Measurements from ENCODE around the gene ERCC6. TPM values are rescaled to one million over a fixed set of nuclear protein-coding genes. Genes with fewer than 3 reads are reported as not detected.

The ERCC6 gene
- total and polyA plus RNA-seq, 2 donors (not counting 3 experiments of a cell fraction or from before 2014, with no cell fraction given) = 15.3 to 39.6 TPM

- BruUV-seq (replicated peaks) = no TSS peak
- FAIRE-seq = no peak
Observed at GRCh38 chr10:49558190-49558589, 19.3 kb upstream of the ERCC6 start.

GRCh38 chr10:49557681-49558080 is 18.8 kb upstream of the ERCC6 start:
- H3K4me1 ChIP-seq (ENCODE audit: control insufficient read depth, extremely low read depth, insufficient read depth, low read length) = peaks cover 14% of the 10 kb centered on the region
- TF ChIP-seq POLR2A (IDR thresholded peaks at IDR 0.05; ENCODE audit: low read depth, low read length) (no peak), MYC (IDR thresholded peaks at IDR 0.05; ENCODE audit: low read depth, low read length) (no peak), POLR2AphosphoS5 (IDR thresholded peaks at IDR 0.05; ENCODE audit: insufficient read depth, low read depth, low read length) (no peak)
- no peak overlapping the region for H3K4me3 ChIP-seq (replicated peaks in 1 of 3; ENCODE audit: insufficient read depth in 1 of 3, low read depth in 1 of 3, low read length in 3 of 3)
- H4K20me1 ChIP-seq (replicated peaks; ENCODE audit: control insufficient read depth, extremely low read depth, insufficient read depth, low read length) = no peaks in the 10 kb centered on the region
- dilution Hi-C loops (cut with MboI; ENCODE audit: extremely low pct_ligation_motif_present, low sequenced_read_pairs) (no loop called here), intact Hi-C loops (cut with micrococcal nuclease) (no loop called here)
- H3K4me2 ChIP-seq (ENCODE audit: insufficient read depth, low read length) = no peak overlapping the region
- no peaks in the 10 kb centered on the region for H3K9me3 ChIP-seq (replicated peaks; ENCODE audit: control insufficient read depth, insufficient read depth, low read length)
- H3K79me2 ChIP-seq (ENCODE audit: control insufficient read depth, insufficient read depth, low read length) = no peaks in the 10 kb centered on the region
- no peak overlapping the region for H3K9ac ChIP-seq (replicated peaks; ENCODE audit: extremely low read depth, insufficient read depth, low read length)
- H3K9me1 ChIP-seq (replicated peaks; ENCODE audit: control insufficient read depth, extremely low read depth, insufficient read depth, low read length) = no peaks in the 10 kb centered on the region
- DNase-seq (ENCODE audit: low read depth, low spot score) = no peak
- H3K27ac ChIP-seq (ENCODE audit: insufficient read depth, low read depth, low read length) = no peak overlapping the region
- POLR2A ChIA-PET = no interaction called here
- CTCF ChIA-PET = interaction anchor here (1.0 kb wide), 2 partner anchors 36 to 150 kb away, joined by 3 read pairs; no protein-coding TSS in a partner anchor
- H2AFZ ChIP-seq (ENCODE audit: low read depth, low read length) = no peak overlapping the region
- no TSS peak for BruUV-seq (replicated peaks)
- H3K27me3 ChIP-seq (ENCODE audit: control insufficient read depth in 2 of 2, insufficient read depth in 2 of 2, low read length in 2 of 2) = peaks cover 0 to 1% of the 10 kb centered on the region in 2 experiments
- H3K36me3 ChIP-seq (ENCODE audit: control insufficient read depth in 2 of 2, extremely low read depth in 1 of 2, insufficient read depth in 2 of 2, low read length in 2 of 2) = no peaks in the 10 kb centered on the region
- FAIRE-seq = no peak

More at GRCh38 chr10:49558190-49558589, 19.3 kb upstream of the ERCC6 start:
- H3K36me3 ChIP-seq (ENCODE audit: control insufficient read depth in 2 of 2, extremely low read depth in 1 of 2, insufficient read depth in 2 of 2, low read length in 2 of 2) = no peaks in the 10 kb centered on the region
- ChIA-PET CTCF (interaction anchor here (0.6 to 1.0 kb wide), 3 partner anchors 35 to 151 kb away, joined by 3 read pairs; no protein-coding TSS in a partner anchor), POLR2A (no interaction called here)
- no peaks in the 10 kb centered on the region for H3K9me1 ChIP-seq (replicated peaks; ENCODE audit: control insufficient read depth, extremely low read depth, insufficient read depth, low read length)
- peaks cover 9% of the 10 kb centered on the region for H3K4me1 ChIP-seq (ENCODE audit: control insufficient read depth, extremely low read depth, insufficient read depth, low read length)
- dilution Hi-C loops (cut with MboI; ENCODE audit: extremely low pct_ligation_motif_present, low sequenced_read_pairs) = no loop called here
- no peak for DNase-seq (ENCODE audit: low read depth, low spot score)
- no peak overlapping the region for H3K27ac ChIP-seq (ENCODE audit: insufficient read depth, low read depth, low read length)
- intact Hi-C loops (cut with micrococcal nuclease) = no loop called here
- no peak overlapping the region for H3K9ac ChIP-seq (replicated peaks; ENCODE audit: extremely low read depth, insufficient read depth, low read length)
- H3K79me2 ChIP-seq (ENCODE audit: control insufficient read depth, insufficient read depth, low read length) = no peaks in the 10 kb centered on the region
- H3K27me3 ChIP-seq (ENCODE audit: control insufficient read depth in 2 of 2, insufficient read depth in 2 of 2, low read length in 2 of 2) = peaks cover 0 to 3% of the 10 kb centered on the region in 2 experiments
- H3K4me3 ChIP-seq (replicated peaks in 1 of 3; ENCODE audit: insufficient read depth in 1 of 3, low read depth in 1 of 3, low read length in 3 of 3) = no peak overlapping the region
- no peak overlapping the region for H2AFZ ChIP-seq (ENCODE audit: low read depth, low read length)
- no peaks in the 10 kb centered on the region for H4K20me1 ChIP-seq (replicated peaks; ENCODE audit: control insufficient read depth, extremely low read depth, insufficient read depth, low read length)
- no peak overlapping the region for H3K4me2 ChIP-seq (ENCODE audit: insufficient read depth, low read length)
- no peaks in the 10 kb centered on the region for H3K9me3 ChIP-seq (replicated peaks; ENCODE audit: control insufficient read depth, insufficient read depth, low read length)
- TF ChIP-seq EZH2 (IDR thresholded peaks at IDR 0.05; ENCODE audit: borderline replicate concordance, low read depth, low read length, severe bottlenecking) = no peak
- no peak for TF ChIP-seq FOS (IDR thresholded peaks at IDR 0.05; ENCODE audit: borderline replicate concordance, insufficient read depth, low read length)
- no peak for TF ChIP-seq POLR2AphosphoS5 (IDR thresholded peaks at IDR 0.05; ENCODE audit: insufficient read depth, low read depth, low read length)
- TF ChIP-seq POLR2A (IDR thresholded peaks at IDR 0.05; ENCODE audit: low read depth, low read length) = no peak
